Testis (tissue), 3 donors: ENCODE results near the gene SIL1. TPM values are rescaled to one million over a fixed set of nuclear protein-coding genes. Genes with fewer than 3 reads are reported as not detected.

Experiments
- DNase-seq: peaks from one replicate; pipeline ENCODE4 v3.0.0-alpha.2; 2019
- H3K27ac ChIP-seq, 2 donors: fragments of 200-600 bp; sonication (generic); one replicate each; pipeline ENCODE4 v1.5.1; 2019
- H3K27me3 ChIP-seq: fragments of 200-600 bp; sonication (generic); one replicate; pipeline ENCODE4 v1.5.1; 2019
- H3K36me3 ChIP-seq: fragments of 200-600 bp; sonication (generic); one replicate; pipeline ENCODE4 v1.5.1; 2017; ENCODE audit warnings: low read depth; ENCODE audit errors: missing control alignments
- H3K4me1 ChIP-seq: fragments of 200-600 bp; sonication (generic); one replicate; pipeline ENCODE4 v1.5.1; 2019
- H3K4me3 ChIP-seq, 2 donors: fragments of 200-600 bp; sonication (generic); one replicate each; pipeline ENCODE4 v1.5.1; 2017 to 2019
- H3K9me3 ChIP-seq: fragments of 200-600 bp; sonication (generic); one replicate; pipeline ENCODE4 v1.5.1; 2017
- POLR2A ChIP-seq: fragments of 450-650 bp; IDR thresholded peaks from one replicate; pipeline ENCODE4 v1.6.1; 2017; ENCODE audit warnings: antibody characterized with exemption, mild to moderate bottlenecking, moderate library complexity
- WGBS, 2 donors: methylation state at CpG; one replicate each; pipeline ENCODE4 v1.1.5; 2018; 5-methylcytosine and 5-hydroxymethylcytosine counted together
- intact Hi-C: fragments of 100-400 bp; cut with DNase I; formaldehyde crosslinking; loops from one replicate; pipeline ENCODE4 v1.15.1; 2023; ENCODE audit warnings: low total_unique reads
- polyA plus RNA-seq: library from polyadenylated mRNA; stranded (reverse); fragments of 350-450 nt; fragmentation: Illumina TruSeq; extraction: RNeasy Lipid Tissue Mini Kit (QIAGEN cat#74804); gene quantifications from one replicate; pipeline ENCODE4 v1.2.3, GENCODE V29; 2014; ENCODE audit warnings: low read depth, low replicate concordance; ENCODE audit not compliant: insufficient read depth
- total RNA-seq, 2 donors: library from RNA; depleted of rRNA; stranded (reverse); fragments of >200 nt; gene quantifications; one replicate each; pipeline ENCODE4 v1.2.3, GENCODE V29; 2016
- TF ChIP-seq, protein P1 (sequence below), 3 experiments: fragments of 450-650 bp in 2 of 3; fragments of 200-600 bp in 1 of 3; sonication (generic) in 1 of 3; IDR thresholded peaks; one replicate each; pipeline ENCODE4 v1.5.1; 2016 to 2019; ENCODE audit warnings: antibody characterized with exemption in 3 of 3, mild to moderate bottlenecking in 2 of 3, moderate library complexity in 1 of 3

SIL1 gene
- total and polyA plus RNA-seq, 3 donors from 2014 or later = 86.5 to 116 (median 98.2) TPM

DNA sequence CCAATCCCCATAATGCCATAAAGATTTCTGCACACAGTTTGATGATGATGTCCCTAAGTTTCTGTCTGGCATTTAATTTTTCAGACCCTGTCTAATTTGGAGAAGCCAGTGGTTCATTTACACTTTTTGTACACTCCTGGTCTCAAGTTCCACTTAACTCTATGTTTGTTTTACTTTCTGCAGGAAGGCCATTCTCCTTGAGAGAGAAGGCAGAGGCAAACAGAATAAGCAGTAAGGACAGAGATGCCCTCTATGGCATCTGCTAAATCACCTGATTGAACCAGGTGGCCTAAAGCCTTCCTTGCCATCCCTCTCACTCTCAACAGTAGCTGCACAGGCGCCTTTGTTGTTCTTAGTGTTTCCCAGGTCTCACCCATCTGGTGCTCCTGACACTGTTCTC, 236.9 kb downstream of the SIL1 start:
- H3K9me3 ChIP-seq = no peaks in the 10 kb centered on the region
- H3K4me1 ChIP-seq = peaks cover 24% of the 10 kb centered on the region
- 92 to 100% methylated on average over 1 of the region's 1 CpG for WGBS, 2 donors
- intact Hi-C loops = no loop called here
- no peak for DNase-seq
- H3K4me3 ChIP-seq = no peak overlapping the region
- no peaks in the 10 kb centered on the region for H3K27me3 ChIP-seq
- TF ChIP-seq POLR2A = no peak
- TF ChIP-seq, protein P1, sequence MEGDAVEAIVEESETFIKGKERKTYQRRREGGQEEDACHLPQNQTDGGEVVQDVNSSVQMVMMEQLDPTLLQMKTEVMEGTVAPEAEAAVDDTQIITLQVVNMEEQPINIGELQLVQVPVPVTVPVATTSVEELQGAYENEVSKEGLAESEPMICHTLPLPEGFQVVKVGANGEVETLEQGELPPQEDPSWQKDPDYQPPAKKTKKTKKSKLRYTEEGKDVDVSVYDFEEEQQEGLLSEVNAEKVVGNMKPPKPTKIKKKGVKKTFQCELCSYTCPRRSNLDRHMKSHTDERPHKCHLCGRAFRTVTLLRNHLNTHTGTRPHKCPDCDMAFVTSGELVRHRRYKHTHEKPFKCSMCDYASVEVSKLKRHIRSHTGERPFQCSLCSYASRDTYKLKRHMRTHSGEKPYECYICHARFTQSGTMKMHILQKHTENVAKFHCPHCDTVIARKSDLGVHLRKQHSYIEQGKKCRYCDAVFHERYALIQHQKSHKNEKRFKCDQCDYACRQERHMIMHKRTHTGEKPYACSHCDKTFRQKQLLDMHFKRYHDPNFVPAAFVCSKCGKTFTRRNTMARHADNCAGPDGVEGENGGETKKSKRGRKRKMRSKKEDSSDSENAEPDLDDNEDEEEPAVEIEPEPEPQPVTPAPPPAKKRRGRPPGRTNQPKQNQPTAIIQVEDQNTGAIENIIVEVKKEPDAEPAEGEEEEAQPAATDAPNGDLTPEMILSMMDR (IDR thresholded peaks at IDR 0.05) = no peak
- no peak overlapping the region for H3K27ac ChIP-seq
- H3K36me3 ChIP-seq = no peaks in the 10 kb centered on the region

DNA sequence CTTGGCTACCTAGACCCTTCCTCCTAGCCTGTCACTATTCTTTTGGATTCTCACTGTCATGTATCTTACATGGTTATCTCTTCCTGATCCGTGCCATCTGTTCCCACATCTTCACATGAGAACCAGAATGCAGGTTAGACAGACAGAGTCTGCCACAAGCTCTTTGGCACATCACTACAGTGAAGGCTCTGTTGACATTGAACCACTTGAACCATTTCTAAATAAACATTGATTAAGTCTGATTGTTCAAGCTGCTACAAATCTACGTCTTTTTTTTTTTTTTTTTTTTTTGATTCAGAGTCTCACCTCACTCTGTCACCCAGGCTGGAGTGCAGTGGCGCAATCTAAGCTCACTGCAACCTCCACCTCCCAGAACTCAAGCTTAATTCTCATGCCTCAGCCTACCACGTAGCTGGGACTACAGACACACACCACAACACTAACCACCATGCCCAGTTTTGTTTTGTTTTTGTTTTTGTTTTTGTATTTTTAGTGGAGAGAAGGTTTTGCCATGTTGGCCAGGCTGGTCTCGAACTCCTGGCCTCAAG, 237.9 kb downstream of the SIL1 start:
- H3K36me3 ChIP-seq = no peaks in the 10 kb centered on the region
- no peak for DNase-seq
- intact Hi-C loops = no loop called here
- no peaks in the 10 kb centered on the region for H3K27me3 ChIP-seq
- TF ChIP-seq, protein P1 (IDR thresholded peaks at IDR 0.05) = no peak
- H3K4me3 ChIP-seq = no peak overlapping the region
- H3K9me3 ChIP-seq = no peaks in the 10 kb centered on the region
- peaks cover 28% of the 10 kb centered on the region for H3K4me1 ChIP-seq
- no peak overlapping the region for H3K27ac ChIP-seq
- 89 to 95% methylated on average over 5 of the region's 5 CpGs for WGBS, 2 donors

DNA sequence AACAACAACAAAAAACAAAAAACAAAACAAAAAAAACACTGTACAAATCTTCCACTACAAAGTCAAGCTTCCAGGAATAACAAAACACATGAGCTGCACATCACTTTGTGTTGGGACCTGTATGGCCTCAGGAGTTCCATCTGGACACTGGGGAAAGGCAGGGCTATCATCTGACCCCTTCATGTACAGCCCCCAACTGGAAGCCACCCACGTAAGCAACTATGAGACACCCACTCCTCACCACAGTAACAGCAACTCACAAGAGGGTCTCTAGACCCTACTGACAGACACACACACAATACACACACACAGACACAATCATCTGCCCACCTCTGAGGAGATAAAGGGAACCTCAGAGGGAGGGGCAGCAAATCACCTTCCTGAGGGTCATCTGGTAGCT, 241.4 kb downstream of the SIL1 start:
- intact Hi-C loops = no loop called here
- Histone ChIP-seq H3K27me3 (no peaks in the 10 kb centered on the region), H3K36me3 (no peaks in the 10 kb centered on the region), H3K4me1 (peaks cover 21% of the 10 kb centered on the region), H3K4me3 (no peak overlapping the region), H3K9me3 (no peaks in the 10 kb centered on the region), H3K27ac (no peak overlapping the region)
- no peak for DNase-seq
- TF ChIP-seq, protein P1 (IDR thresholded peaks at IDR 0.05) = no peak
- TF ChIP-seq POLR2A = no peak
- WGBS, 2 donors = 95 to 100% methylated on average over 1 of the region's 1 CpG

DNA sequence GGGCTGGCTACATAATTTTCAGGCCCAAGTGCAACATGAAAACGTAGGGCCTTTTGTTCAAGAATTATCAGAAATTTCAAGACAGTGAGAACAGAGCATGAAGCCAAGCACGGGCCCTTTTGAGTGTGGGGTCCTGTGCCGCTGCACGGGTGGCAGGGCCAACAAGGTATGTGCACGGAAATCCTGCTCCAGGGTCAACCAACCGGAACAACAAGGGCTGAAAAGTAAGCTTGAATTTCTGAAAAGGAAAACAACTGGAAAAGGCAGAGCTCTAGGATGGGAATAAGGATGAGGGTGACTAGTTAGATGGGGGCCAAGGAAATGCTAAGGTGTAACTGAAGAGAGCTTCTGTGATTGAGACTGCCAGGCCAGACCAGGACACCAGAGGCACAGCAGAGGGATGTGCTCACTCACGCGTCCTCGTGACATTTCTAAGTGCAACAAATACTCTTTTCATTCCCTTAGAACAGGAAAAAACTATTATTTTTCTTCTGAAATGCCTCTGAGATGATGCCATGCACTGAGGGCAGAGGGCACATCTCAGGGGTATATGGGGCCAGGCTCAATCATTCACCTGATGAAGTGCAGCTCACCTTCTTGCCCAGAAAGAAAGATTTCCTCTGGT, 242.4 kb downstream of the SIL1 start:
- Histone ChIP-seq H3K27ac (no peak overlapping the region), H3K36me3 (no peaks in the 10 kb centered on the region), H3K9me3 (no peaks in the 10 kb centered on the region), H3K4me1 (peaks cover 21% of the 10 kb centered on the region), H3K4me3 (no peak overlapping the region), H3K27me3 (no peaks in the 10 kb centered on the region)
- no peak for DNase-seq
- TF ChIP-seq POLR2A = no peak
- TF ChIP-seq, protein P1 (IDR thresholded peaks at IDR 0.05) = no peak
- intact Hi-C loops = no loop called here
- 80 to 83% methylated on average over 9 of the region's 9 CpGs for WGBS, 2 donors
